ENCODE results near the gene EFNA3.

DNA sequence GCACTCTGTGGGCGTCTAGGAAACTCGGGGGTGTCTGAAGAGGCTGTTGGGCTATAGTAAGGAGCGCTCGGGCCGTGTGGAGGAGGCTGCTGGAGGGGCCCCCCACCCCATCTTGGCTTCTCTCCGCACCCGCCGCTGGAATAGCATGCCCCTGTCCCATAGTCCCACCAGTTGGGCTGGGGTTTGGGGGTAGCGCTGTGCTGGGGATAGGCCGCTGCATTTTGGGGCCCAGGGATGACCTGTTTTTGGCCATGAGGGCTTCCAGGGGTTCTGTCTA, 511 bp downstream of the EFNA3 start:
- TF ChIP-seq CTCF (conservative IDR thresholded peaks at IDR 0.05; ENCODE audit: low read depth, low read length) (no peak), EZH2phosphoT487 (IDR thresholded peaks at IDR 0.05; ENCODE audit: borderline replicate concordance, low read length) (no peak), EZH2 (IDR thresholded peaks at IDR 0.05; ENCODE audit: low read length, unreplicated experiment) (peak; percentile 82)

Data from PC-3 (cell line).